ENCODE measurements around the gene DNAJC4.

GRCh38 chr11:64245401-64245796 lies 15.1 kb downstream of the DNAJC4 start:
- TF ChIP-seq CTCF (IDR thresholded peaks at IDR 0.05) (no peak), POLR2A (IDR thresholded peaks at IDR 0.05) (no peak)

Data from thyroid gland (tissue), 4 donors.